OCI-LY1 (cell line): ENCODE results near the gene RBP4.

Experiments
- H2AFZ ChIP-seq: fragments of 200-600 bp; sonication (generic), shearing (Covaris generic); 2 replicates; pipeline ENCODE4 v1.6.0; 2014; ENCODE audit warnings: antibody characterized with exemption, mild to moderate bottlenecking, low read length
- H3F3A ChIP-seq: fragments of 200-600 bp; sonication (generic), shearing (Covaris generic); 2 replicates; pipeline ENCODE4 v1.6.0; 2014; ENCODE audit warnings: mild to moderate bottlenecking, antibody characterized with exemption, low read length, moderate library complexity; ENCODE audit not compliant: insufficient read depth
- H3K27ac ChIP-seq: fragments of 200-600 bp; sonication (generic); 2 replicates; pipeline ENCODE4 v1.5.1; 2014; ENCODE audit warnings: low read length, mixed run types, mild to moderate bottlenecking, low read depth; ENCODE audit not compliant: poor library complexity, severe bottlenecking
- H3K27me3 ChIP-seq: fragments of 200-600 bp; sonication (generic); 2 replicates; pipeline ENCODE4 v1.6.0; 2014; ENCODE audit warnings: antibody characterized with exemption, mild to moderate bottlenecking, low read length, moderate library complexity; ENCODE audit not compliant: insufficient read depth
- H3K36me3 ChIP-seq: fragments of 200-600 bp; sonication (generic); 2 replicates; pipeline ENCODE4 v1.6.1; 2014; ENCODE audit warnings: mild to moderate bottlenecking, antibody characterized with exemption, low read length, moderate library complexity, mixed read lengths; ENCODE audit not compliant: insufficient read depth
- H3K4me1 ChIP-seq: fragments of 200-600 bp; sonication (generic); 2 replicates; pipeline ENCODE4 v1.5.1; 2014; ENCODE audit warnings: mild to moderate bottlenecking, low read length, moderate library complexity; ENCODE audit not compliant: insufficient read depth, severe bottlenecking
- H3K4me2 ChIP-seq: fragments of 200-600 bp; sonication (generic), shearing (Covaris generic); 2 replicates; pipeline ENCODE4 v1.6.1; 2014; ENCODE audit warnings: low read length
- H3K4me3 ChIP-seq: fragments of 200-600 bp; sonication (generic); 2 replicates; pipeline ENCODE4 v1.5.1; 2014; ENCODE audit warnings: low read length, low read depth, mild to moderate bottlenecking, mixed read lengths; ENCODE audit not compliant: poor library complexity, severe bottlenecking
- H3K79me2 ChIP-seq: fragments of 200-600 bp; shearing (Covaris generic); 2 replicates; pipeline ENCODE4 v1.6.1; 2016; ENCODE audit warnings: mixed run types, low read length, mixed read lengths; ENCODE audit not compliant: insufficient read depth
- H3K9ac ChIP-seq: fragments of 200-600 bp; sonication (generic), shearing (Covaris generic); 2 replicates; pipeline ENCODE4 v1.6.1; 2014; ENCODE audit warnings: mild to moderate bottlenecking, low read length, mixed read lengths
- H3K9me2 ChIP-seq: fragments of 200-600 bp; sonication (generic), shearing (Covaris generic); 2 replicates; pipeline ENCODE4 v1.6.1; 2014; ENCODE audit warnings: low read depth, mild to moderate bottlenecking, low read length, mixed read lengths
- H3K9me3 ChIP-seq: fragments of 200-600 bp; shearing (Covaris generic); 2 replicates; pipeline ENCODE4 v1.6.1; 2014; ENCODE audit warnings: low read length, mixed read lengths
- H4K20me1 ChIP-seq: fragments of 200-600 bp; sonication (generic), shearing (Covaris generic); 2 replicates; pipeline ENCODE4 v1.6.0; 2016; ENCODE audit warnings: mild to moderate bottlenecking, low read length; ENCODE audit not compliant: insufficient read depth
- CTCF ChIP-seq: fragments of 200-600 bp; sonication (generic), shearing (Covaris generic); IDR thresholded peaks from 2 replicates; pipeline ENCODE4 v1.5.1; 2017; ENCODE audit warnings: mild to moderate bottlenecking, antibody characterized with exemption, low read length, moderate library complexity, mixed read lengths
- EZH2 ChIP-seq: fragments of 200-600 bp; sonication (generic), shearing (Covaris generic); IDR thresholded peaks from 2 replicates; pipeline ENCODE4 v1.8.0; 2017; ENCODE audit warnings: borderline replicate concordance, mixed run types, mild to moderate bottlenecking, antibody characterized with exemption, low read length, moderate library complexity, mixed read lengths

The RBP4 gene

GRCh38 chr10:93572606-93573005 lies 28.4 kb downstream of the RBP4 start:
- Histone ChIP-seq H4K20me1 (no peaks in the 10 kb centered on the region), H3K79me2 (no peaks in the 10 kb centered on the region), H3K27me3 (no peaks in the 10 kb centered on the region), H3K4me3 (no peak overlapping the region), H2AFZ (no peak overlapping the region), H3K4me1 (no peaks in the 10 kb centered on the region), H3K9me2 (no peaks in the 10 kb centered on the region), H3K4me2 (no peak overlapping the region), H3K36me3 (no peaks in the 10 kb centered on the region), H3K9ac (no peak overlapping the region), H3K9me3 (no peaks in the 10 kb centered on the region), H3F3A (no peaks in the 10 kb centered on the region), H3K27ac (no peak overlapping the region)
- TF ChIP-seq EZH2 (no peak), CTCF (no peak)

- Histone ChIP-seq H2AFZ (no peak overlapping the region), H3K79me2 (no peaks in the 10 kb centered on the region), H3K27ac (no peak overlapping the region), H3K4me3 (no peak overlapping the region), H3K4me2 (no peak overlapping the region), H4K20me1 (no peaks in the 10 kb centered on the region), H3K9me3 (no peaks in the 10 kb centered on the region), H3F3A (no peaks in the 10 kb centered on the region), H3K4me1 (no peaks in the 10 kb centered on the region), H3K36me3 (no peaks in the 10 kb centered on the region), H3K27me3 (no peaks in the 10 kb centered on the region), H3K9me2 (no peaks in the 10 kb centered on the region), H3K9ac (no peak overlapping the region)
- TF ChIP-seq EZH2 (no peak), CTCF (no peak)
Measured at GRCh38 chr10:93570383-93570782, 30.7 kb downstream of the RBP4 start.

- Histone ChIP-seq H3K36me3 (no peaks in the 10 kb centered on the region), H3K4me3 (no peak overlapping the region), H3K9me2 (no peaks in the 10 kb centered on the region), H3K79me2 (no peaks in the 10 kb centered on the region), H3K27me3 (no peaks in the 10 kb centered on the region), H3K9ac (no peak overlapping the region), H3K9me3 (no peaks in the 10 kb centered on the region), H3F3A (no peaks in the 10 kb centered on the region), H3K4me2 (no peak overlapping the region), H3K4me1 (no peaks in the 10 kb centered on the region), H3K27ac (no peak overlapping the region), H4K20me1 (no peaks in the 10 kb centered on the region), H2AFZ (no peak overlapping the region)
- TF ChIP-seq EZH2 (no peak), CTCF (no peak)
Measured at GRCh38 chr10:93568105-93568390, 33.0 kb downstream of the RBP4 start.
